Measurements from ENCODE around the gene MFSD2A.
A peak's percentile ranks its signal among the peaks of the same experiment; 100 is the strongest.

The MFSD2A gene

GRCh38 chr1:40014253-40014706 lies 59.3 kb downstream of the MFSD2A start:
- Histone ChIP-seq H3K79me2 (ENCODE audit: control insufficient read depth, low read length) (no peaks in the 10 kb centered on the region), H3K36me3 (ENCODE audit: control insufficient read depth, low read length) (no peaks in the 10 kb centered on the region), H3K27me3 (ENCODE audit: control insufficient read depth, low read length) (no peaks in the 10 kb centered on the region), H3K4me2 (ENCODE audit: low read length) (peak overlapping the region; percentile 53), H3K4me1 (ENCODE audit: control insufficient read depth, low read length) (peaks cover 33% of the 10 kb centered on the region), H3K27ac (ENCODE audit: low read depth, low read length) (peak overlapping the region; percentile 20), H3K9me3 (ENCODE audit: control insufficient read depth, insufficient read depth, low read length) (no peaks in the 10 kb centered on the region), H3K4me3 (ENCODE audit: low read length) (peak overlapping the region; percentile 25; the same call in 1 of the 2 replicates), H3F3A (ENCODE audit: control insufficient read depth, insufficient read depth) (peaks cover 10% of the 10 kb centered on the region), H4K20me1 (ENCODE audit: control insufficient read depth, insufficient read depth, low read depth, low read length) (no peaks in the 10 kb centered on the region), H3K9me2 (replicated peaks; ENCODE audit: control insufficient read depth, low read length) (no peaks in the 10 kb centered on the region)
- no peak for TF ChIP-seq EZH2phosphoT487 (IDR thresholded peaks at IDR 0.05; ENCODE audit: borderline replicate concordance, low read length)
- TF ChIP-seq, protein P1, sequence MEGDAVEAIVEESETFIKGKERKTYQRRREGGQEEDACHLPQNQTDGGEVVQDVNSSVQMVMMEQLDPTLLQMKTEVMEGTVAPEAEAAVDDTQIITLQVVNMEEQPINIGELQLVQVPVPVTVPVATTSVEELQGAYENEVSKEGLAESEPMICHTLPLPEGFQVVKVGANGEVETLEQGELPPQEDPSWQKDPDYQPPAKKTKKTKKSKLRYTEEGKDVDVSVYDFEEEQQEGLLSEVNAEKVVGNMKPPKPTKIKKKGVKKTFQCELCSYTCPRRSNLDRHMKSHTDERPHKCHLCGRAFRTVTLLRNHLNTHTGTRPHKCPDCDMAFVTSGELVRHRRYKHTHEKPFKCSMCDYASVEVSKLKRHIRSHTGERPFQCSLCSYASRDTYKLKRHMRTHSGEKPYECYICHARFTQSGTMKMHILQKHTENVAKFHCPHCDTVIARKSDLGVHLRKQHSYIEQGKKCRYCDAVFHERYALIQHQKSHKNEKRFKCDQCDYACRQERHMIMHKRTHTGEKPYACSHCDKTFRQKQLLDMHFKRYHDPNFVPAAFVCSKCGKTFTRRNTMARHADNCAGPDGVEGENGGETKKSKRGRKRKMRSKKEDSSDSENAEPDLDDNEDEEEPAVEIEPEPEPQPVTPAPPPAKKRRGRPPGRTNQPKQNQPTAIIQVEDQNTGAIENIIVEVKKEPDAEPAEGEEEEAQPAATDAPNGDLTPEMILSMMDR (IDR thresholded peaks at IDR 0.05; ENCODE audit: low read depth, low read length, poor library complexity, severe bottlenecking), result no peak

GRCh38 chr1:40014812-40015594 lies 60.1 kb downstream of the MFSD2A start:
- Histone ChIP-seq H3K79me2 (ENCODE audit: control insufficient read depth, low read length) (no peaks in the 10 kb centered on the region), H3K9me3 (ENCODE audit: control insufficient read depth, insufficient read depth, low read length) (no peaks in the 10 kb centered on the region), H3F3A (ENCODE audit: control insufficient read depth, insufficient read depth) (peaks cover 10% of the 10 kb centered on the region), H3K4me3 (ENCODE audit: low read length) (no peak overlapping the region), H3K4me1 (ENCODE audit: control insufficient read depth, low read length) (peaks cover 27% of the 10 kb centered on the region), H4K20me1 (ENCODE audit: control insufficient read depth, insufficient read depth, low read depth, low read length) (no peaks in the 10 kb centered on the region), H3K36me3 (ENCODE audit: control insufficient read depth, low read length) (no peaks in the 10 kb centered on the region), H3K27ac (ENCODE audit: low read depth, low read length) (no peak overlapping the region; the same call in 1 of the 2 replicates), H3K9me2 (replicated peaks; ENCODE audit: control insufficient read depth, low read length) (no peaks in the 10 kb centered on the region), H3K27me3 (ENCODE audit: control insufficient read depth, low read length) (no peaks in the 10 kb centered on the region), H3K4me2 (ENCODE audit: low read length) (peak overlapping the region; percentile 53)
- TF ChIP-seq, protein P1 (IDR thresholded peaks at IDR 0.05; ENCODE audit: low read depth, low read length, poor library complexity, severe bottlenecking), result no peak
- TF ChIP-seq EZH2phosphoT487 (IDR thresholded peaks at IDR 0.05; ENCODE audit: borderline replicate concordance, low read length), result no peak

GRCh38 chr1:40017951-40018575 lies 63.1 kb downstream of the MFSD2A start:
- Histone ChIP-seq H4K20me1 (ENCODE audit: control insufficient read depth, insufficient read depth, low read depth, low read length) (no peaks in the 10 kb centered on the region), H3K27me3 (ENCODE audit: control insufficient read depth, low read length) (no peaks in the 10 kb centered on the region), H3K27ac (ENCODE audit: low read depth, low read length) (no peak overlapping the region), H3K9me3 (ENCODE audit: control insufficient read depth, insufficient read depth, low read length) (no peaks in the 10 kb centered on the region; the same call in 1 of the 2 replicates), H3F3A (ENCODE audit: control insufficient read depth, insufficient read depth) (peaks cover 8% of the 10 kb centered on the region), H3K36me3 (ENCODE audit: control insufficient read depth, low read length) (no peaks in the 10 kb centered on the region), H3K4me1 (ENCODE audit: control insufficient read depth, low read length) (peaks cover 23% of the 10 kb centered on the region), H3K9me2 (replicated peaks; ENCODE audit: control insufficient read depth, low read length) (no peaks in the 10 kb centered on the region), H3K4me2 (ENCODE audit: low read length) (no peak overlapping the region), H3K79me2 (ENCODE audit: control insufficient read depth, low read length) (no peaks in the 10 kb centered on the region), H3K4me3 (ENCODE audit: low read length) (no peak overlapping the region)
- no peak for TF ChIP-seq EZH2phosphoT487 (IDR thresholded peaks at IDR 0.05; ENCODE audit: borderline replicate concordance, low read length)
- TF ChIP-seq, protein P1 (IDR thresholded peaks at IDR 0.05; ENCODE audit: low read depth, low read length, poor library complexity, severe bottlenecking), result no peak
